22Rv1 (cell line): ENCODE data around the gene ARHGEF40.
A peak's percentile ranks its signal among the peaks of the same experiment; 100 is the strongest.

ENCODE experiments used
- ZFX ChIP-seq: fragments of 450-650 bp; IDR thresholded peaks from 2 replicates; pipeline ENCODE4 v1.6.1; 2017; ENCODE audit warnings: antibody characterized with exemption, borderline replicate concordance
- TF ChIP-seq, protein P1 (sequence below): fragments of 450-650 bp; IDR thresholded peaks from 2 replicates; pipeline ENCODE4 v1.5.1; 2017; ENCODE audit warnings: mild to moderate bottlenecking

DNA sequence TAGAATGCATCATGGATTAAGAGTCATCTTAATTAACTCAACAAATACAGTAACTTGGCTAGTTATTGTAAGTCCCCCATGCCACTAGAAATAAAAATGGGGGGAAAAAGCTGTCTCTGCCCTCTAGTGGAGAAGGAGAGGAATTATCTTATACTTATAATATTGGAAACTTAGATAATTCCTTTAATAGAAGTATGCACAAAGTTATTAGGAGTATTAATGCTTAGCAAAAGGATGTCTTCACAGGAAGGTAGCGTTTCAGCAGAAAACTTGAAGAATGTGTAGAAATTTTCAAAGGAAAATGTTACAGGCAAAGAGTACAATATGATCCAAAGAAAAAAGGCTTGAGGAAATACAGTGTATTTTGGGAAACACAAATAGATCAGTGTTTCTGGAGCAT is 65.9 kb downstream of the ARHGEF40 start:
- TF ChIP-seq, protein P1, sequence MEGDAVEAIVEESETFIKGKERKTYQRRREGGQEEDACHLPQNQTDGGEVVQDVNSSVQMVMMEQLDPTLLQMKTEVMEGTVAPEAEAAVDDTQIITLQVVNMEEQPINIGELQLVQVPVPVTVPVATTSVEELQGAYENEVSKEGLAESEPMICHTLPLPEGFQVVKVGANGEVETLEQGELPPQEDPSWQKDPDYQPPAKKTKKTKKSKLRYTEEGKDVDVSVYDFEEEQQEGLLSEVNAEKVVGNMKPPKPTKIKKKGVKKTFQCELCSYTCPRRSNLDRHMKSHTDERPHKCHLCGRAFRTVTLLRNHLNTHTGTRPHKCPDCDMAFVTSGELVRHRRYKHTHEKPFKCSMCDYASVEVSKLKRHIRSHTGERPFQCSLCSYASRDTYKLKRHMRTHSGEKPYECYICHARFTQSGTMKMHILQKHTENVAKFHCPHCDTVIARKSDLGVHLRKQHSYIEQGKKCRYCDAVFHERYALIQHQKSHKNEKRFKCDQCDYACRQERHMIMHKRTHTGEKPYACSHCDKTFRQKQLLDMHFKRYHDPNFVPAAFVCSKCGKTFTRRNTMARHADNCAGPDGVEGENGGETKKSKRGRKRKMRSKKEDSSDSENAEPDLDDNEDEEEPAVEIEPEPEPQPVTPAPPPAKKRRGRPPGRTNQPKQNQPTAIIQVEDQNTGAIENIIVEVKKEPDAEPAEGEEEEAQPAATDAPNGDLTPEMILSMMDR = peak; percentile 91
- no peak for TF ChIP-seq ZFX
